GM12875 (cell line): Measurements from ENCODE around the gene DST.

Source experiments
- H3K4me3 ChIP-seq: one replicate; pipeline ENCODE4 v1.5.1; 2011; ENCODE audit warnings: low read depth, low read length, control low read depth
- TF ChIP-seq, protein P1 (sequence below): IDR thresholded peaks from 2 replicates; pipeline ENCODE4 v1.5.1; 2011; ENCODE audit warnings: low read depth, mild to moderate bottlenecking, control low read depth, inconsistent platforms, low read length, moderate library complexity, borderline replicate concordance; ENCODE audit not compliant: insufficient read depth

DST gene

GRCh38 chr6:56435326-56435725, 207.4 kb downstream of the DST start:
- TF ChIP-seq, protein P1, sequence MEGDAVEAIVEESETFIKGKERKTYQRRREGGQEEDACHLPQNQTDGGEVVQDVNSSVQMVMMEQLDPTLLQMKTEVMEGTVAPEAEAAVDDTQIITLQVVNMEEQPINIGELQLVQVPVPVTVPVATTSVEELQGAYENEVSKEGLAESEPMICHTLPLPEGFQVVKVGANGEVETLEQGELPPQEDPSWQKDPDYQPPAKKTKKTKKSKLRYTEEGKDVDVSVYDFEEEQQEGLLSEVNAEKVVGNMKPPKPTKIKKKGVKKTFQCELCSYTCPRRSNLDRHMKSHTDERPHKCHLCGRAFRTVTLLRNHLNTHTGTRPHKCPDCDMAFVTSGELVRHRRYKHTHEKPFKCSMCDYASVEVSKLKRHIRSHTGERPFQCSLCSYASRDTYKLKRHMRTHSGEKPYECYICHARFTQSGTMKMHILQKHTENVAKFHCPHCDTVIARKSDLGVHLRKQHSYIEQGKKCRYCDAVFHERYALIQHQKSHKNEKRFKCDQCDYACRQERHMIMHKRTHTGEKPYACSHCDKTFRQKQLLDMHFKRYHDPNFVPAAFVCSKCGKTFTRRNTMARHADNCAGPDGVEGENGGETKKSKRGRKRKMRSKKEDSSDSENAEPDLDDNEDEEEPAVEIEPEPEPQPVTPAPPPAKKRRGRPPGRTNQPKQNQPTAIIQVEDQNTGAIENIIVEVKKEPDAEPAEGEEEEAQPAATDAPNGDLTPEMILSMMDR = no peak
- no peak overlapping the region for H3K4me3 ChIP-seq

DNA sequence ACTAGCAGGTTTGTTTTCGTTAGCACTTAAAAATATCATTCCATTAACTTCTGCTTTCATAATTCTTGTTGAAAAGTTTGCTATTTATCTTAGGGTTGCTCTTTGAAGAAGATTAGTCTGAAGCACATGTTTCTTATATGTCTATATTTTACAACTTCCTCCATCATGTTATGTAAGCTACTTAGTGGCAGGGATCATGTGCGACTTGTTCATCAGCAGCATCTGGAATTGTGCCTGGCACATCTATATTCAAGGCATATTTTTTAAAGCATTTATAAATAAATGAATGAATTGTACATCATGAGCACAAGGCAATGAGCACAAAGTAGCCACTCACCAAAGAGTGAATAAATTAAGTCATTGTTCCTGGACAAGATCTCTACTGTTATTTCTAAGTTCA, 208.1 kb downstream of the DST start:
- H3K4me3 ChIP-seq = no peak overlapping the region
- TF ChIP-seq, protein P1 = no peak

- H3K4me3 ChIP-seq = no peak overlapping the region
- TF ChIP-seq, protein P1 = no peak
These were observed 209.6 kb downstream of the DST start for GRCh38 chr6:56433119-56433518.

GRCh38 chr6:56432194-56432593, 210.5 kb downstream of the DST start:
- H3K4me3 ChIP-seq = no peak overlapping the region
- TF ChIP-seq, protein P1 = no peak

DNA sequence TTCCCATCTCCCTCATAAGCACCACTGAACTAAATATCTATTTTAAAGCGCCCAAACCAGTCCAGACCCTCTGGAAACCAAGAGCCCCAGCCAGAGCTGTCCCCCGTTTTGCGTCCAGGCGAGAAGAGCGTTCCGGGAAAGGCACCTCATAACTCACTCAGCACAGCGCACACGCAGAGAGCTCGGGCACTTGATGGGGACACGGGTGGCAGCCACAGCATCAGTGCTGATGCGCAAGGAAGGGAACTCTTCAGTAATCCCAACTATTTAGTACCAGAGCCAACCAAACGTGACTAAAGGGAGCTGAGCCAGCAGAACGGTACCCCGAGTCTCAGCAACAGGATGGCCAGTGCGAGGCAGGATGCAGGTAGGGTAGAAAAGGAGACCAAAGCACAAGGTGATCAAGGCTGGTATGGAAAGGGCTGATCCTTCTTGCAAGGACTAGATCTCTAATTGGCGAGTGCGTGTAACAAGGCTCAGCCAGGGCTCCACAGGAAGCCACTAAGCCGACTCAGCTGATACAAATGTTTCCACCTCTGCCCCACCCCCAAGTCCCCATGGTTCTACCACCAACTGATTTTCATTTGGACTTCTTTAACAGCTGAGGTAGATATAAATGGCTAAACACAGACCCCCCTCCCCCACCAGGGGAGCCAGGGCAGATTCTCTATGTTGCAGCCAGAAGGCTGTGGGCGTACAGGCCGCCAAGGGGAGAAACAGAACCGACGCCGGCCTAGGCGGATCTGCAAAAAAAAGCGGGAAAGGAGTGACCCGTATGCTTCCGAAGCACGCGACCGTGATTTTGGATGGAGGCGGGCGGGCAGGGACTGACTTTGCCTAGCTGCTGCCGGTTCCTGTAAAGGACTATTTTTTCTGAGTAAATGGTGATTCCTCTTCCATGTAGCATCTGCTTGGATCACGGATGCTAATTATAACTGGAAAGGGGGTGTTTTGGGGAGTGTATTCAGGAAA, 211.8 kb downstream of the DST start:
- TF ChIP-seq, protein P1 = no peak
- no peak overlapping the region for H3K4me3 ChIP-seq

DNA sequence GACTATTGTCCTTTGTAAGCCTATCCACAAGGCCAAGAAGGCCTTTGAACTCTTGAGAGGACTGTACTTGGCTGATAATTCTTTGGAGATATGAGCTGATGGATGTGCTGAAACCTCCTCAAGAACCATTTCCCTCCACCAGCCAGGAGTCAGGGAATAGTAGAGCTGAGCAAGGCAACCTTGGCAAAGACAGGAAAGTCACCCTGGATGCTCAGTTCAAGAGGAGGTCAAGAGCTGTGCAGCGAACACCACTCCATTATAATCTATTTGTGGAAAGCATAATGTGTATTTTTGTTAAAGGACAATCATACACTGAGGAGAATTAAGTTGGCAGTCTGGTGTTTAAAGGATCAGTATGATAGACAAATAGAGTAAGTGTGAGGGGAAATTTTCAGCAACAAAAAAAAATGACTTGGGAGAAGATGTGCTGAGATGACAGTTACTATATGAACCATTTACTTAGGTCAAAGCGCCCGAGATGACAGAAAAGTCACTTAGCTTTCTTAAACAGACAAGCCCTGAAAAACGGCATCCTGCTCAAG, 218.1 kb downstream of the DST start:
- no peak overlapping the region for H3K4me3 ChIP-seq
- TF ChIP-seq, protein P1 = no peak

DNA sequence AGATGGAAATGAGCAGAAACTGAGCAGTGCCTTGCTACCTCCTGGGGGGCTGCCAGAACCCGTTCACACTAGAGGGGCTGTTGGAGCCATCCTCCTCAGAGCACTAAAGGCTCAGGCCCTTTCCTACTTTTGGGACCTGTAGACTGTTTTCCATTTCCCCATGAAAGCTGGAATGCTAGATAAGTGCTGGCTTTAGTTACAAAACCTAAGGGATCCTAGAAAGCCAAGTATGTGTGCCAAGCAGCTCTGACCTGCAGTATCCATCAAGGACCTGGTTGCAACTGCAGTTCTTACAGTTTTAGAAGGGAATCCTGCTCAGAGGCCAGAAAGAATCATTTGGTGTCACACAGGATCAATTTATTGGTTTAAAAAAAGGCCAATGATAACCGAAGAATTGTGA, 218.6 kb downstream of the DST start:
- TF ChIP-seq, protein P1 = no peak

More for the DNA sequence above, 218.6 kb downstream of the DST start:
- no peak overlapping the region for H3K4me3 ChIP-seq
